SKM-1 treated with dmso at 0.1 percent for 144 hours (cell line): ENCODE results near the gene ZBTB7C.

ENCODE experiments used
- DNase-seq: peaks from one replicate; lab custom pipeline; 2025; ENCODE audit not compliant: unreplicated experiment; lab: John Stamatoyannopoulos, UW

ZBTB7C gene

DNA sequence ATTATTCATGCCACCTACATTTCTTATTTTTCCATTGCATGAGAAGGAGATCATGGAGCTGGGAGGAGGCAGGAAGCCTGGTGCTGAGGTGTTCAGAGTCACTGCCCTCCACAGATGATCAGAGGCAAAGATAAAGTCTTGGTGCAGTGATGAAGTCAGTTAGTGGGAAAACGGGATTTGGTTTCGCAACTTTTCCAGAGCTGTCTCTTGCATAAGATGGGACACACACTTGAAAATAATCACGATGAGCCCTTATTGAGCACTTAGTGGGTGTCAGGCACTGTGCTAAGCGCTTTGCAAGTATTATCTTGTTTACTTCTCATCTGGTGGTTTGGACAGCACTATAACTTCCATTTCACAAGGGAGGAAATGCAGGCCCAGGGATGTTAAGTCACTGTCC, 256.6 kb downstream of the ZBTB7C start:
- no peak for DNase-seq

DNA sequence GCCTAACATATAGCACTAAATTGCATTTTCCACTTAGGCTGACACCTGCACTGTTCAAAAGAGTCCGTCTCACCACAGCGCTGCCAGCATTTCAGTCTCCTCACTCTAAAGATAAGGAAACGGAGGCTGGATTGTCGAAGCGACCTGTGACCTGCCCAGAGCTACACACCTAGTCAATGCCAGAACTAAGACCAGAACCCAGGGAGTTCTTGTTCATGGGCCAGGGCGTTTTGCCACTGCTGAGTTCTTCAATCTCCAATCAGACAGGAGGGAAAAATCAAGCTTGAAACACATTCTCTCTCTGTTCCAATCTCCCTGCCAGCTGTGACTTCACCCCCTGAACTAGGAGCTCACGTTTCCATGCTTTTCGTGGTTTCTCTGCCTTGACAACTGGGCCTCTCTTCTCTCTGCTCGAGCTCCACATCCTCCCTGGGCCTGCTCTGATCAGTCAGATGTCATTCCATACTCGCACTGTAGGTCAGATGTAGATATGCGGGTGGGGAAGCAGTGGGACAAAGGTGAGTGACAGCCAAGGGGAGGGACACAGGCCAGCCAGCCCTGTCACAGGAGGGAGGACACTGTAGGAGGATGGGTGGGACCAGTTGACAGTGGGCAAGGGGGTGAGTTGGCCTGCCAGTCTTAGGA, 257.6 kb downstream of the ZBTB7C start:
- no peak for DNase-seq

DNA sequence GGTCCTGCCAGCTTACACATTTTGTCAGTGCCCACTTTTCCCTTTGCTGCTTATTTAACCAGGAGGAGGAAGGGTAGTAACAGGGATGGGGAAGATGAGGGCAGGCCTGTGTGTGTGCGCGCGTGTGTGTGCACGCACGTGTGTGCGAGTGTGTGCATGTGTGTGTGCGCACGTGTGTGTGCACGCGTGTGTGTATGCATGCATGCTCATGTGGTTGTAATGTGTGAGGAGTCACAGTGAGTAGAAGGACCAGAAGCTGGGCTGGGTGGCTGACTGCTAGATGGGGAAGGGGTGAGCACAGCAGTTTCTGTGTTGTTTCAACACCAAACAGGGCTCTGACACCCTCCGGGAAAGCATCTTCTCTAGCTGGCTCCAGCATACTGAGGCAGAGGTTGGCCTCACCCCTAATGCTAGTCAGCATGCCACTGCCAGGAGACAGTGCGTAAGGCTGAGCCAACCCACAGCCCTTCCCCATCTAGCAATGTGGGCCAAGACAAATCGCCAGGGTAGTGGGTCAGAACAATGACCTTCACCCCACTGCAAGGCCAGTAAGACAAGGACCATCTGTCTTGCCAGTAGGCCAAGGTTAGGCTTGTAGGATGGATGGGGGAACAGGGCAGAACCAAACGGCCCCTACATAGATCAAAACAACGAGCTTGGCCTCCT, 260.0 kb downstream of the ZBTB7C start:
- no peak for DNase-seq

DNA sequence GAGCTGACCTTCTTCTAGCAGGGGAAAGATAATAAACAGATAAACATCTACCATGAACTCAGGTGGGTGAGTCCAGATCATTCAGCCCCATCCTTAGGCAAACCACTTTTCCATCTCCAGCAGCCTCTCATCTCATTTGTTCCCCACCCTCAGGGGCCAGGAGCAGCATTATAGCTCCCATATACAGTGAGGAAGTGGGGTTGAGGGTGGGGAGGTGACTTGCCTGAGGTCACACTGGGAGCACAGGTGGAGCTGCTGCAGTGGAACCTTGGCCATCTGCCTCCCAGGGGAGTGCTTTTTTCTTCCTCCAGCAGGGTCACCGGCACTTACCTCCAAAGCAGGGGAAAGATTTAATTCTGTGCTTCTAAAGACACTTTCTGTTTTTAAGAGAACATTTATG, 266.2 kb downstream of the ZBTB7C start:
- no peak for DNase-seq

DNA sequence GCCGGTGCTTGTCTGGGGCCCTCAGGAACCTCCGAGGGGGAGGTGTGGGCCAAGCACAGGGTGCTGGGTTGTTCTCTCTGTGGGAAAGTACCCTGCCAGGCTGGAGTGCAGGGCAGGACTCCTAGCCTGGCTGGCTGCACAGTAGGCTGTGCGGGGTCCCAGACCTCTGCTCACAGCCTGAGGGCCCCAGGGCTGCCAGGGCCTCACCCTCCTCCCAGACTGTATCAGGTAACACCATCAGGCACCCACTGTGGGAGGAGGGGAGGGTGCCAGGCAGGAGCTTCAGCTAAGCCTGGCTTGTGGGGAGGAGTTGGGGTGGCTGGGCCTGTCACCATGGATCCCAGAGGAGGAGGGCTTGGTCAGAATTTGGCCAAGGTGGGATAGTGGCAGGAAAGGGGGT, 266.8 kb downstream of the ZBTB7C start:
- no peak for DNase-seq

DNA sequence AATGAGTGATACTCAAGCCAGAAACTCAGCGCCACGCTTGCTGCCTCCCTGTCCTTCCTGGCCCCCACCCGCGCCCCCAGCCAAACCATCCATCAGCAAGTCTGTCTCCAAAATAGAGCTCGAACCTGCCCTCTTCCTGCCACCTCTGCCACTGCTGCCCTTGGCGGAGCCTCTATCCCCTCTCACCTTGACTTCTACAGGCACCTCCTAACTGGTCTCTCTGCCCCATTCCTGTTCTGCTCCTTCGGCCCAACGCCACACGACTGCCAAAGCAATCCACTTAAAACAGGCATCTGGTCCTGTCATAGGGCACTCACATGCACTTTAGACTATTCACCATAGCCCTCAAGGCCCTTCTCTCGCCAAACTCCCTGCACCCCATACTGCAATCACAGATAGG, 268.5 kb downstream of the ZBTB7C start:
- no peak for DNase-seq

DNA sequence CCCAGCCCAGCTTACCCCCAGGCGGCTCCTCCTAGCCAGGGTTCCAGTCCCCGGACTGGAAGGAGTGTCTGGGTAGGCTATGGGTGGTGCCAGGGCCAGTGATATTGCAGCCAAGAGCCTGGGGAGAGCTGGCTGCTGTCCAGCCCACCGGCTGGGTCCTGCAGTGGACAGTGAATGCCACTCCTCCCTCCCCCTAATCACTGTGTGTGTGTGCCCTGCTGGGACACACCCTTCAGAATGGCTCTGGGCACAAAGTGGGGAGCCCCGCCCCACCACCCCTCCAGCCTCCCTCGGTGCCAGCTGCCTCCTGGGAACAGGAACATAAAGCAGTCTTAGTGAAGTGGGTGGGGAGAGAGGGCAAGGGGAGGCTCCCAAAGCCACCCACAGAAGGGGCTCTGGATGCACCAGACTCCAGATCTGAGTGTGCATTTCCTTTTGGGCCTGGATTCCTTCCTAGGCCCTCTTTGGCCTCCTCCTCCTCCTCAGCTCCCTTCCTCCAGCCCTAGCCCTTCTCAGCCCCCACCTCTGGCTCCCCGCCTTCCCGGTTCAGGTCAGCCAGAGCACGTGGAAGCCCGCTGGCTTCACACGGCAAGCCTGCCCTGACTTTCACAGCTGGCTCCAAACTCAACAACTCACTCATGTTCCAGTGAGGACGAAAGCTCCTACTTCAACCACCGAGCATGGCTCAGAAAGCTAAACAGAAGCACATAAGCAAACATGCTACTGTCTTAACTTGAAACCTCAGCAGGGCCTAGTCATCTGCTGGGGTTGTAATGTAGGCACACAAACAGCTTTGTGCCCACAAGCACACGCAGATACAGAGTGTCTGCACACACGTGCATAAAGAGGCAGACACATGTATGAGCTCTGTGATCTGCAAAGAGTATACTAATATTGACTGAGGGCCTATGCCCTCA, 269.5 kb downstream of the ZBTB7C start:
- DNase-seq, result no peak

DNA sequence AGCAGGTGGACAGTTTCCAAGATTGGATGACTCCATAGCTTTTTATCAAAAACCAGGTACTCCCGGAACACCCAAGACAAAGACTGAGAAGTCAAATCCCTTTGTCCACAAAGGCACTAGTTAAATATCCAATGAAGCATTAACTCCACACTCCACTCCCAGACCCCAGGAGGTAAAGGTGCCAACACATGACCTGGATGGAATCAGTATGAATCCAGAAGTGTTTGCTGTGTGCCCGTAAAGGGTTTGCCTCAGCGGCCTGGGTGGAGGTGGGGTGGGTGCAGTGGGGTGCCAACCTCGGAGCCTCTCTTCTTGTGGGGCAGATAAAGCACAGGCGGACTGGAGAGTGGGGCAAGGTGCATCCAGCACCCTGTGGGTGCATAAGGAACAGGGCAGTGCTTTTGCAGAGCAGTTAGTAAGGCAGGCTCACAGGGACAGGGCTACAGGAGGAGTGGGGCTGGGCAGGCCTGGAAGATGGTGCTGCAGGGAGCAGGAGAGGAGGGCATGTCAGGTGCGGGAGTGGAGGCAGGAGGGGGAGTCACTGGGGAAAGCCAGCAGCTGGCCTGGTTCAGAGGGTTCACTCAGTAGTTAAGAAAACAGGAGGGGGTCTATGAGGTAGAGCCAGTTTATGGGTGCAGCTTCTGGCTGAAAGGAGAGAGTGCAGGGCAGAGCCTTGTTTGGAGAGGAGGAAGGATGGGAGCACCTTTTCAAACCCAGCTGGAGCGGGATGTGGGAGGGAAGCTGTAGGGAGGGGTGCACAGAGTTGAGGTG, 270.3 kb downstream of the ZBTB7C start:
- DNase-seq, result no peak

DNA sequence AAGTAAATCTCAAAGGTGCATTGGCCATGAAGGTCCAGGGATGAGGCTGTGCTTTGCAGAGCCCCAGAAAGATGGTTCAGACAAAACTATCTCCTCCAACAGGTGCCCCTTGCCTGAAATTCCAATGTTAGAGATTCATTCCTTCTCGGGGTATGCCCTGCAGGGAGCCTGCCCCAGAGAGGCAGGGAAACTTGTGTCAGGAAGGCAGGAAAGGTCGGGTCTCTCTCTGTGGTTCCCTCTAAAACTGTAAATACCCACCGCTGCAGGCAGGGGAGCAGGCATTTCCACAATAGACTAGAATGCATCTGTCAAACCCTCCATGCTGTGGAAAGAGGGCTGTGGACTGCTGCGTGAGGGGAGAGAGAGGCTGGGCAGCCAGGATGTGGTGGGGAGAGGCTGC, 271.0 kb downstream of the ZBTB7C start:
- DNase-seq, result no peak

DNA sequence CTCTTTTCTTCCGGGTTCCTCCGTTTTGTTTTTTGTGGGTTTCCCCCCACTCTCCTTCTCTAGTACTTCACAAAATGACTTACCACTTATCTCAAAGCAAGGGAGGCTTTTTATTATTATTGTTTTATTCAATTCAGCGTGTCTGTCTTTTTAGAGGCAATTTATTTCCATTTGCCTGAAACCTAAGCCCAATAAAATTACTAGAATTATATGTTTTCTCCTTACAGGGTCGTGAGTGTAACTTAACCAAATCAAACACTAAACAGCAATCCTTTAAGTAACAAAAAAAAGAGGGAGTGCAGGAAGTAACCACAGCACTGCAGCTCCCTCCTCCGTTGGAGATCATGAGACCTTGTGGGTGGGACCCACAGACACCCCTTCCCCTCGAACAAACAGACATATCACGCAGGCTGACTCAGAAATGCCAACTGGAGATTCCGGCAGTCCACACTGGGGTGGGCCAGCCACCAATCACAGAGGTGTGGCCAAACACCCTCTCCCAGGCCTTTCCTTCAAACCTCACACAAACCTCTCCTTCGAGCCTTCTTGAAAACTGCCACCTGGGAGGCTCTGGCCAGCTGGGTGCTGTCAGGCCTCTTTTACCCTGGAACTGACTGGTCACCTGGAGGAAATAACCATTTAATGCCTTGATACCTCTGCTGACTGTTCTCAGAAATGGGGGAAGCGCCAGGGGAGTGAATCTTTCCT, 271.7 kb downstream of the ZBTB7C start:
- no peak for DNase-seq

DNA sequence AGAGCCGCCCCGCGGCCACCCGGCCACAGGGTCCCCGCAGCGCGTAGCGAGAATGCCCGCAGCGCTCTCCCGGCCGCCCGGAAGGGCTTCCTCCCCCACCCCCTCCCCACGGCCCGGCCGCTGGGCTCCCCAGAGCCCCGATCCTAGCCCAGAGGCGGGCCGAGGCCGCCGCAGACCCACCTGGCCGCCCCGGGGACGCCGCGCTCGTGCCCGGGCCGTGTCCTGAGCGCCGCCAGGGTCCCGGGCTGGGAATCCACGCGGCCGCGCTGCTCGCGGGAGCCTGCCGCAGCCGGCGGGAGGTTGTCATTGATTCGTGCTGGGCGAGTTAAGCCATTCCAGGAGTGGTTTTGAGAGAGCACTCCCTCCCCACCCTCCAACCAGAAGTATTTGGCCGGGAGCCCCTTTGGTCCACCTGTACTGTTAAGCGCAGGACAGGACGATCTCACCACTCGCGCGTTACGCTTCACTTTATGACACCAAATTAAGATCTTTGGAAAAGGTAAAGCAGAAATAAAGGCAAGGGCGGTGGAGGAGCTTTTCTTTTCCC, 272.3 kb downstream of the ZBTB7C start:
- peak; percentile 21 for DNase-seq

DNA sequence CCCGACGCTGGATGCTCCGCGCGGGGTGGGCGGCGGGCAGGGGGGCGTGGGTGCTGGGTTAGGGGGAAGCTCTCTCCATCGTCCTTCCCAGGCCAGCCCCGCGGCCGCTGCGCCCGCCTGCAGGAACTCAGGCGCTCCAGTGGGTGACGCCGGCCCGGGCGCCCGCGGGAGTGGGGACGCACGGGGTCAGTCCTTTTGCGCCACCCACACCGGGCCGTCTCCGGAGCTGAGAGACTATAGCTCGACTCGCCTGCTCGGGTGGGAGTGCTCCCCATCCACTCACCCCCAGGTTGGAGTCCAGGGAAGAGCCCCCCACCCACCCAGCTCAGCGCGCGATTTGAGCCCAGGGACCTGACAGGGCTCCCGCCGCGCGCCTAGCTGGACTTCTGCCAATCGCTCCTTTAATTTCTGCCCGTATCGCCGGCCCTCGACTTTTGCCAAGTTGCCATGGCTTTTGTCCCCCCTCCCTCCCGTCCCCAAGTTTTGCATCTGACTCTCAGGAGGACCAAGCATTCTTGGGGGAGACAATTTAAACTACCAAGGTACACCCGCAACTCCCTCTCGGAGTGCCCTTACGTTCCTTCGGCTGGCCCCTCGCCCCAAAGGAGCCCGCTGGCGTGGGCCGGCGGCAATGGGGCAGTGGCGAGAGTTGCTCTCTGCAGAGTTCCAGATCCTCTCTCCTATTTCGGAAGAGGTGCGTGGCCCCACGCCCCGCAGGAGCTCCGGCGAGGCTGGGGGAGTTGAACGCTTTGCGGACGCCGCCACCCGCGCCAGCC, 272.9 kb downstream of the ZBTB7C start:
- peak; percentile 29 for DNase-seq

DNA sequence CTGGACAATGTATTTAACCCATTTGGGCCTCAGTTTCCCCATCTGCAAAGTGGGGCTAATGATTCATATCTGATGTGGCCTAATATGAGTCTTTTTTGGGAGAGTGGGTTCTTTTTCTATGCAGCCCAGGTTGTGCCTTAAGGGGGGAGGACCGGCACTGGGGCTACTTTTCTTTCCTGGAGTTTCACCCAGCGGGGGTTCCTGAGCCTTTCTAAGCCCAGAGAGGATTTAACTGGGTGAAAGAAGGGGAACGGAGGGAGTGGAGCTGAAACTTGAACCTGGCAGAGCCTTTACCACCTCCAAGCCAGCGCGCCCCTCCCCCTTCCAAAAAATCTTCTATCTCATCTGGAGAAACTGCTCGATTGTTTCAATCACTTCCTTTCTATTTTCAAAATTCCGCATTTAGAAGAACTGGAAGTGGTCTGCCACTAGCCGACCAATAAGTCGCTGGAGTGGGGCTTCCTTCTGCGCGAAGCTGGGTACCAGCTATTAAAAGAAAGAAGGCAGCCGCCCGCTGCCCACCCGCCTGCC, 273.7 kb downstream of the ZBTB7C start:
- DNase-seq, result no peak

DNA sequence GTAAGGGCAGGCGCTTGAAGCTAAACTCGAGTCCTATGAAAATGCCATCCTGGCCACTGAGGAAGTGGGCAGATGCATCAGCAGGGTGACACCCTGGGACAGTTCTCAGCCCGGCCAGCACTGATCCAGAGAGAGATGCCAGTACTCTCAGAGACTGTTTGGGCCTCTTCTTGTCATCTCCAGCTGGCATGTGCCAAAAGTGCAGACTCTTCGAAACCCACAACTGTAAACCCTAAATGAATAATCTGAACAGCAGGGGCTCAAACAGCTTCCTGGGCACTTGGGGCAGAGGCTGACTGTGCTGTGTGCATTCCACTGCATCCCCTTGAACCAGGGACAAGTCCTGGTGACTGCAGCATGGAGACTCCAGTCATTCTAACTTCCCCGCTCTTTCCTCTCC, 274.6 kb downstream of the ZBTB7C start:
- no peak for DNase-seq

DNA sequence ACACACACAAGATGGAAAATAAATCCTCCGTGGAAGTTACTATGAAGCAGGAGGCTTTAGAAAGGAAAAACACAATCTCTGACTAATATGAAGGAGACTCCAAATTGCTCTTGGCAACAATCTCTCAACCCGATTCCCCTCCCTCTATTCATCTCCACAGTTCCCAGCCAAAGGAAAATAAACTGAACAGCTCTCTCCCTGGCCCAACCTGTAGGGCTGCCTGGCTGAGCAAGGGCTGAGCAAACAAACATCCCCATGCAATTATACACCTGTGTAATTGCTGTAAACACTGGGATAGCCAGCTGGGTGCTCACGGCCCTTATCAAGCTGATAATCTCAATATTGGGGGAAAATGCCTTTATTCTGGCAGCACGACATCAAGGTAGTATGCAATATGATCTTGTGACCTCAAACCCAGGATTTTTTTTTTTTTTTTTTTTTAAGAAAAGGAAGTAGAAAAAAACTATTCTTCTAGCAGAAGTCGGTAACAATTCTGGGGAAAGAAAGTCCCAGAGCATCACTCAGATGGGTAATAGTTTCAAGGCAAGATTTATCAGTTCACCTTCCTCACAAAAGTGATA, 275.4 kb downstream of the ZBTB7C start:
- DNase-seq, result no peak

DNA sequence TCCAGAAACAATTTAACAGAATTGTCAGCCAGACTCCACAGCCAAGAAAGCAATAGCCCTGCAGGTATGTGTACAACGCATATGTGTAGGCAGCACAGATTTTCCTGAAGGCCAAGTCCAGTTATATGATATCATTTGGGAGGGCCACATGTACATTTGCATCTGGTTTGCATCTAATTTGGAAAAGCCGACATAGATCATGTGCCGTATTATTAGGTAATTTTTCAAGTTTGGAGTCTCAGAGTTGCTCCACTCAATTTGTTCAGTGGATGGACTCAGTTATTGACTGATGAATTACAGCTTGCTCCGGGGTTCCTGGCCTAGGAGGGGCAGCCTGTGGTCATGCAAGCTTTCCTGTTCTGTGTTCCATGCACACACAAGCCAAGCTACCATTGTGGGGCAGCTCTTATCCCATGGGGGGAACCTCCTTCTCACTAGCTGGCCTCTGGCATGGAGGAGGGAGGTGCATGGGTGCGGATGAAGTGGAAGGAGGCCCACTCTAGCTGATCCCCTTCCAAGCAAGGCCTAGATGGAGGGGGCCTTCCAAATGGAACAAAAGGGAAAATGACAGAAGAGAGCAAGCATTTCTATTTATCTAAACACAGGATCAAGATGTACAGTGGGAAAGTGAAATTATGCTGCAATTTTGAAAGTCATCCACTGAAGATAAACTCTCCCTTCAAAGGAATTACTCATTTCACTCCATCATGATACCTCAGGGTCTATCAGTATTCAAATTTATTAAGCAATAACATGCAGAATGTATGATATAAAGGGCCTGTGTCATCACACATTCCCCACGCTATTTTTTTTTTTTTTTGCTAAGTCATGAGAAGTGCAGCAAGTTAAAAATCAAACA, 276.2 kb downstream of the ZBTB7C start:
- no peak for DNase-seq

DNA sequence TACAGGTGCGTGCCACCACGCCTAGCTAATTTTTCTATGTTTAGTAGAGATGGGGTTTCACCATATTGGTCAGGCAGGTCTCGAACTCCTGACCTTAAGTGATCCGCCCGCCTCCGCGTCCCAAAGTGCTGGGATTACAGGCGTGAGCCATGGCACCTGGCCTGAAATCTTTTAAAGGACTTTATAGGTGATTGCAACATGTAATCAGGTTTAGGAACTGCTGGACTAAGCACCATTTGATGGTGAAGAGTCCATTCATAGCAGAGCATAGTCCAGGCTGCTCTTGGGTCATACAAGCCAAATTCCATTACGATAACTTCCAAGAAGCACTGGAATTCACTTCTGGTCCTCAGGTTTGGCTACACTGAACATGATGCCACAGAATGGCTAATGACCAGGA, 278.1 kb downstream of the ZBTB7C start:
- DNase-seq, result no peak

DNA sequence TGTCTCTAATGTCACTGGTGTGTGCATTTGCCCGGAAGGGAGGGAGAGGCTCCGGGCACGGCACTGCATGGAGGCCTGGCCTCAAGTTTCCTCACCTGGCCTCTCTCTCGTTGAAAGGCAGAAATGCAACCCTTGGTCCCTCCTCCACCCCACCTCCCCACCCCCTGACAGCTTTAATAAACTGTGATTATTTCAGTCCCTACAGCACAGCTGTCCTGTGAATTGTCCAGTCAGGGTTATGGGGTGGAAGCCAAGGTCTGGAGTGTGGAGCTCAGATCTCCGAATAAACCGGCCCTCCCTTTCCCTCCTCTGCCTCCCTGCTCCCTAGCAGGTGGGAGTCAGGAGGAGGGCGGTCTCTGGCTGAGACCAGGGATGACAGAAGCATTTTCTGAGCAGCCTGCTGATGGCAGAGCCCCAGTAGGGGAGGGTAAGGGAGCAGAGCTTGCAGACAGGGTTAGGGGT, 279.5 kb downstream of the ZBTB7C start:
- no peak for DNase-seq
